ENCODE results near the gene GABPB1.

DNA sequence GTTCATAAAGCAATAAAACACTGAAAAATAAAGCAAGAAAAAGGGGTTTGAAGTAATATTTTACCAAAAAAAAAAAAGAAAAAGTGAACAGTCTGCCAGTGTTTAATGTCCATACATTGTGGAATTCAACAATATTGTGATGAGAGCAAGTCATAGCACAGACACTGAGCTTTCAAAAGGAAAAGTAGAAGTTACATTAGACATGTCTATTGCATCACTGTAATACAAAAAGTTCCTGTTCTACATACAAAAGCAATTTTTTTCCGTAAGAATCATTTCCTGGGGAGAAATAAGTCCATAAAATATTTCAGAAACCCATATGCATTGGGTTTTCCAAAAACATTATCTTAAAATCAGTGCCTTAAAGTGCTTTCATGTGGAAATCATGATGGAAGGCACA is 77.6 kb downstream of the GABPB1 start:
- TF ChIP-seq CTCF (IDR thresholded peaks at IDR 0.05 in 4 of 5, conservative IDR thresholded peaks at IDR 0.05 in 1 of 5) (no peak), POLR2A (IDR thresholded peaks at IDR 0.05) (no peak)
